ENCODE data around the gene TDP2.
"Not testable (repeated sequence)": the region's sequence is repeated elsewhere in the genome, so short reads cannot be mapped to it uniquely, and the experiment has no call there.

Gene TDP2

GRCh38 chr6:24680582-24680981 is 13.9 kb upstream of the TDP2 start:
- DNase-seq (ENCODE audit: low read depth), result no peak

- not testable (repeated sequence) for DNase-seq (ENCODE audit: low read depth)
These were observed 12.2 kb upstream of the TDP2 start for GRCh38 chr6:24678792-24679352.

- no peak for DNase-seq (ENCODE audit: low read depth)
These were observed 6.9 kb upstream of the TDP2 start for GRCh38 chr6:24673625-24674024.

GRCh38 chr6:24672620-24673182 is 6.0 kb upstream of the TDP2 start:
- no peak for DNase-seq (ENCODE audit: low read depth)

- DNase-seq (ENCODE audit: low read depth), result not testable (repeated sequence)
These were observed 4.4 kb upstream of the TDP2 start for GRCh38 chr6:24671077-24671476.

- DNase-seq (ENCODE audit: low read depth), result not testable (repeated sequence)
These were observed 3.8 kb upstream of the TDP2 start for GRCh38 chr6:24670492-24670891.

- no peak for DNase-seq (ENCODE audit: low read depth)
These were observed 2.3 kb upstream of the TDP2 start for GRCh38 chr6:24668997-24669361.

GRCh38 chr6:24668066-24668996 is 1.6 kb upstream of the TDP2 start:
- DNase-seq (ENCODE audit: low read depth), result not testable (repeated sequence)

- no peak for DNase-seq (ENCODE audit: low read depth)
These were observed 692 bp upstream of the TDP2 start for GRCh38 chr6:24667378-24667803.

GRCh38 chr6:24666097-24666640 is 530 bp downstream of the TDP2 start:
- DNase-seq (ENCODE audit: low read depth), result peak; percentile 10

GRCh38 chr6:24664046-24664987 is 2.4 kb downstream of the TDP2 start:
- no peak for DNase-seq (ENCODE audit: low read depth)

- no peak for DNase-seq (ENCODE audit: low read depth)
These were observed 3.5 kb downstream of the TDP2 start for GRCh38 chr6:24663189-24663588.

- DNase-seq (ENCODE audit: low read depth), result no peak
These were observed 4.5 kb downstream of the TDP2 start for GRCh38 chr6:24662236-24662635.

GRCh38 chr6:24661759-24662158 is 4.9 kb downstream of the TDP2 start:
- not testable (repeated sequence) for DNase-seq (ENCODE audit: low read depth)

GRCh38 chr6:24660105-24660504 is 6.6 kb downstream of the TDP2 start:
- DNase-seq (ENCODE audit: low read depth), result no peak

GRCh38 chr6:24659561-24659960 is 7.1 kb downstream of the TDP2 start:
- no peak for DNase-seq (ENCODE audit: low read depth)

- DNase-seq (ENCODE audit: low read depth), result no peak
These were observed 7.8 kb downstream of the TDP2 start for GRCh38 chr6:24658573-24659560.

- no peak for DNase-seq (ENCODE audit: low read depth)
These were observed 11.5 kb downstream of the TDP2 start for GRCh38 chr6:24655215-24655614.

GRCh38 chr6:24650365-24650764 is 16.3 kb downstream of the TDP2 start:
- no peak for DNase-seq (ENCODE audit: low read depth)

GRCh38 chr6:24649691-24650090 is 17.0 kb downstream of the TDP2 start:
- no peak for DNase-seq (ENCODE audit: low read depth)

Measured in T follicular helper cell (primary cell).